ENCODE results near the gene AFP. TPM values are rescaled to one million over a fixed set of nuclear protein-coding genes. Genes with fewer than 3 reads are reported as not detected.

The AFP gene
- total and polyA plus RNA-seq, 10 of the 15 experiments (the other 5 are each of a cell fraction or from before 2014, with no cell fraction given) = 0.72 TPM; not detected in 9

- no peak for TF ChIP-seq NR2C2 (IDR thresholded peaks at IDR 0.05; ENCODE audit: borderline replicate concordance, control insufficient read depth, insufficient read length, low read depth)
These were observed 50.5 kb downstream of the AFP start (continued) for GRCh38 chr4:73486497-73486896.

GRCh38 chr4:73487233-73487632 is 51.2 kb downstream of the AFP start:
- ATAC-seq (no peak), DNase-seq (ENCODE audit: low read depth, low spot score) (no peak), FAIRE-seq (no peak)
- H3K79me2 ChIP-seq (ENCODE audit: control insufficient read depth, insufficient read depth, low read length) = no peaks in the 10 kb centered on the region
- ChIA-PET POLR2A (no interaction called here), CTCF (no interaction called here), SMC1A (ENCODE audit: uncharacterized antibody, unreplicated experiment) (no interaction called here), RAD21 (ENCODE audit: unreplicated experiment) (no interaction called here)
- 28% methylated on average over 1 of the region's 1 CpG for WGBS (ENCODE audit: insufficient coverage, insufficient replicate concordance, low lambda C conversion rate, missing lambda C conversion rate)
- H3K27me3 ChIP-seq (replicated peaks in 1 of 2; ENCODE audit: control insufficient read depth in 2 of 2, insufficient read depth in 2 of 2, low read length in 1 of 2) = no peaks in the 10 kb centered on the region; a peak in 1 of 4 replicates
- H3K9ac ChIP-seq (ENCODE audit: control insufficient read depth, insufficient read depth, low read length) = no peak overlapping the region
- TF ChIP-seq SREBF2 (IDR thresholded peaks at IDR 0.05; ENCODE audit: low read length) = no peak
- TF ChIP-seq EED (IDR thresholded peaks at IDR 0.05; ENCODE audit: low read depth) = no peak
- no peak for TF ChIP-seq CEBPZ (IDR thresholded peaks at IDR 0.05; ENCODE audit: low read depth, low read length)
- TF ChIP-seq IKZF1 (conservative IDR thresholded peaks at IDR 0.05) = no peak
- TF ChIP-seq ATF3 (IDR thresholded peaks at IDR 0.05; ENCODE audit: borderline replicate concordance, extremely low read depth, low read depth, low read length) = no peak
- no peak for TF ChIP-seq SKIL (IDR thresholded peaks at IDR 0.05; ENCODE audit: low read depth, poor library complexity, severe bottlenecking)
- no peaks in the 10 kb centered on the region for H3K4me1 ChIP-seq (ENCODE audit: control insufficient read depth, insufficient read depth, low read length)
- no peak overlapping the region for H3K4me3 ChIP-seq
- H3K27ac ChIP-seq (ENCODE audit: control insufficient read depth, insufficient read depth) = no peak overlapping the region
- intact Hi-C loops (cut with micrococcal nuclease; ENCODE audit: unreplicated experiment) (no loop called here), in situ Hi-C loops (cut with MboI) (no loop called here)
- H3K36me3 ChIP-seq (ENCODE audit: control insufficient read depth in 2 of 2, insufficient read depth in 2 of 2, low read length in 1 of 2) = no peaks in the 10 kb centered on the region
- no TSS peak for BruUV-seq (replicated peaks)
- no peaks in the 10 kb centered on the region for H4K20me1 ChIP-seq (ENCODE audit: control insufficient read depth, insufficient read depth)
- no peak overlapping the region for H2AFZ ChIP-seq (ENCODE audit: control insufficient read depth, low read depth, low read length)
- H3K4me2 ChIP-seq (ENCODE audit: control insufficient read depth, insufficient read depth) = no peak overlapping the region
- no peaks in the 10 kb centered on the region for H3K9me3 ChIP-seq (replicated peaks; ENCODE audit: control insufficient read depth, insufficient read depth, low read length)
